ENCODE data around the gene SHROOM2. TPM values are rescaled to one million over a fixed set of nuclear protein-coding genes. Genes with fewer than 3 reads are reported as not detected.

Gene SHROOM2
- total and polyA plus RNA-seq, 2 of the 4 experiments (the other 2 are of a cell fraction): 8.1 to 14.2 TPM

- H2BK5ac ChIP-seq (ENCODE audit: low read depth, low read length, poor library complexity, severe bottlenecking): no peak overlapping the region
- no peaks in the 10 kb centered on the region for H4K20me1 ChIP-seq (ENCODE audit: insufficient read depth, low read length)
- no peak overlapping the region for H3K9ac ChIP-seq (ENCODE audit: low read depth, low read length)
- peak overlapping the region; percentile 52 for H2BK120ac ChIP-seq (ENCODE audit: low read depth, low read length)
- H3K4me1 ChIP-seq (ENCODE audit: control insufficient read depth, insufficient read depth, low read length): peaks cover 6% of the 10 kb centered on the region
- WGBS, 2 experiments (ENCODE audit: extremely low coverage in 2 of 2, insufficient read length in 1 of 2): 33% methylated on average over 6 of the region's 14 CpGs; no CpG with 5 or more reads in 1 of the 2 experiments
- peak overlapping the region in 1 of 2 experiments; percentile 60; a peak in 1 of 4 replicates for H4K8ac ChIP-seq (ENCODE audit: low read depth in 2 of 2, low read length in 2 of 2)
- H3K4me2 ChIP-seq (ENCODE audit: low read depth, low read length): peak overlapping the region; percentile 27
- H2BK15ac ChIP-seq (ENCODE audit: low read depth, low read length): no peak overlapping the region
- H3K9me3 ChIP-seq (ENCODE audit: control insufficient read depth, insufficient read depth, low read length): no peaks in the 10 kb centered on the region; the same call in 1 of the 2 replicates
- intact Hi-C loops (cut with micrococcal nuclease) (no loop called here), dilution Hi-C loops (cut with HindIII; ENCODE audit: low sequenced_read_pairs, unreplicated experiment) (no loop called here), in situ Hi-C loops (cut with MboI; ENCODE audit: low sequenced_read_pairs) (no loop called here)
- H3K27ac ChIP-seq (ENCODE audit: insufficient read depth, low read length): no peak overlapping the region
- no TSS peak for BruUV-seq (replicated peaks)
- peaks cover 3% of the 10 kb centered on the region; the same call in 1 of the 2 replicates for H3K9me1 ChIP-seq (ENCODE audit: insufficient read depth, low read length)
- 0 out of 2 replicates have a peak overlapping the region, but pooled peaks have one; percentile 14 for H2BK20ac ChIP-seq (ENCODE audit: low read depth, low read length)
- H2AK5ac ChIP-seq (ENCODE audit: low read depth, low read length): no peak overlapping the region
- no peak overlapping the region for H4K5ac ChIP-seq (ENCODE audit: low read depth, low read length)
- peak; percentile 22; the same call in 1 of the 2 replicates for ATAC-seq (ENCODE audit: low read depth)
- H4K91ac ChIP-seq (ENCODE audit: insufficient read depth, low read depth, low read length): no peak overlapping the region
- ChIA-PET CTCF (no interaction called here), POLR2A (ENCODE audit: unreplicated experiment) (no interaction called here)
- H3K27me3 ChIP-seq (ENCODE audit: control insufficient read depth, insufficient read depth, low read length): no peaks in the 10 kb centered on the region
- H2AK9ac ChIP-seq (replicated peaks; ENCODE audit: low read depth, low read length, poor library complexity): no peak overlapping the region
- H3K56ac ChIP-seq (ENCODE audit: extremely low read depth, insufficient read depth, low read length): no peak overlapping the region
- H3K14ac ChIP-seq (replicated peaks; ENCODE audit: low read depth, low read length): no peak overlapping the region; the same call in 1 of the 2 replicates
- TF ChIP-seq MAFK (IDR thresholded peaks at IDR 0.05; ENCODE audit: low read depth, low read length) (no peak), FOS (IDR thresholded peaks at IDR 0.05; ENCODE audit: low read depth, low read length) (no peak), ELK1 (IDR thresholded peaks at IDR 0.05; ENCODE audit: borderline replicate concordance, low read depth, low read length) (no peak), CHD1 (IDR thresholded peaks at IDR 0.05; ENCODE audit: low read depth, low read length) (no peak), CTCF (conservative IDR thresholded peaks at IDR 0.05; ENCODE audit: low read depth, low read length) (no peak), MAZ (IDR thresholded peaks at IDR 0.05; ENCODE audit: borderline replicate concordance, low read depth, low read length) (no peak), USF2 (IDR thresholded peaks at IDR 0.05; ENCODE audit: low read depth, low read length) (no peak), NFE2L2 (IDR thresholded peaks at IDR 0.05; ENCODE audit: low read depth, low read length) (no peak), CEBPB (IDR thresholded peaks at IDR 0.05; ENCODE audit: low read depth, low read length) (no peak), MXI1 (IDR thresholded peaks at IDR 0.05; ENCODE audit: borderline replicate concordance, low read depth, low read length) (no peak)
- peak overlapping the region; percentile 57; the same call in 1 of the 2 replicates for H3K4ac ChIP-seq (ENCODE audit: low read depth, low read length)
- DNase-seq: no peak
- H3K36me3 ChIP-seq (ENCODE audit: control insufficient read depth, insufficient read depth, low read length): no peaks in the 10 kb centered on the region
- no peak overlapping the region for H3K4me3 ChIP-seq (ENCODE audit: insufficient read depth, low read depth, low read length)
- no peaks in the 10 kb centered on the region for H3K79me1 ChIP-seq (ENCODE audit: low read depth in 1 of 2, low read length in 2 of 2)
- H3K23ac ChIP-seq (ENCODE audit: low read depth, low read length): no peak overlapping the region
- peak overlapping the region; percentile 52 for H2AFZ ChIP-seq (replicated peaks; ENCODE audit: low read length, poor library complexity)
- no peak overlapping the region for H3K18ac ChIP-seq (ENCODE audit: low read depth, low read length)
Observed at GRCh38 chrX:9855561-9856283, 69.5 kb downstream of the SHROOM2 start.
